HG03457 (cell line): Measurements from ENCODE around the gene OR11A1.

Source experiments
- ATAC-seq: cut with Tn5 transposase; IDR thresholded peaks from one replicate; pipeline ENCODE4 v1.9.1; 2021; ENCODE audit warnings: moderate number of reproducible peaks; ENCODE audit not compliant: unreplicated experiment

Gene OR11A1

DNA sequence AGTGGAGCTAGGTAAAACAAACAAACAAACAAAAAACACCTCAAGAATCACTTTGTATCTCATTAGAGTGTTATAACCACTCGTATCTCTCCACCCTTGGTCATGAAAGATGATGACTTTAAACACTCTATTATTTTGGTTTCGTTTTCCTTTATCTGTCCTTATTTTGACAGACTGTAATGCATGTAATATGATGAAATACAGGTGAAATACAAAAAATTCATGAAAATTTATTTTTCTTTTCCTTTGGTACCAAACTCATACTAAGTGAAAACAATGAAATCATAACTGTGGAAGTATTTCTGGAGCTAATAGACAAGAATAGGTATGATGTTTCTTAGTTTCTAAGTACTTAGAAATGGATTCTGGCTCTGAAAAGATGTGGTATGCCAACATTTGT is 57.3 kb downstream of the OR11A1 start:
- no peak for ATAC-seq

DNA sequence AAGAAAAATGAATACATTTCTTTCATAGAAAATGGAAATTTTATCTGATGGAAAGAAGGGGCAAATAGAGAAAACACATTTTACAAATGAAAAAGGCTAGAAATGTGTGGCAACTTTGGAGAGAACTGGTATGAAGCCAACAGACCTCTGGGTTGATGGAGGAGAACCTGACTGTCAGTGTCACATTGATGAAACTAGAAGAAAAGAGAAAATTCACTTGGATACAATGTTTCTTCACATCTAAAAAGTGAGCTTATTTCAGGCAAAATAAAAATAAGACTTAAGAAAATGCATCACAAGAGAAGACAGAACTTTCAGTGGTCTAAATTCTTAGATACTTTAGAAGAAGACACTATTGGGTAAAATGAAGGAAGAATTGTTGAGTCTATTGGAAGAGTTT is 61.5 kb downstream of the OR11A1 start, which contains the start of gene OR12D2:
TSS of gene OR12D2 (plus strand) at position 301 of the 400 bp plus-strand sequence. CDS start 1,069 bp downstream, outside the sequence.
- ATAC-seq, result no peak

DNA sequence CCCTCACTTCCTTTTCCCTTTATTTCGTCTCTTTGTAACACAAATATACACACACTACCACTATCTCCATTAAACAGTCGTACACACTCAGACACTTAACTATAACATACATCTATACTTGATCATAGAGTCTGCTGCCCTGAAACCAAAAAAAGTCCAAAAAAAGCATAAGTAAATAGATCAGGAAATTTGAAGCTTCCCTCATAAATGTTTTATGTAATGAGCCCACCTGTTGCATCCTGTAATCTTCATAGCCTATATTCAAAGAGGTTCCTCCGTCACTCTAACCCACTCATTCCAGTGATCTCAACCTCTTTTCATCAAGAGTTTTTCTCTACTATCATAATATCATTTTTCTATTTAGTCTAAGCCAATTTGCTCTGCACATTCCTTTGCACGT is 68.3 kb downstream of the OR11A1 start:
- no peak for ATAC-seq

DNA sequence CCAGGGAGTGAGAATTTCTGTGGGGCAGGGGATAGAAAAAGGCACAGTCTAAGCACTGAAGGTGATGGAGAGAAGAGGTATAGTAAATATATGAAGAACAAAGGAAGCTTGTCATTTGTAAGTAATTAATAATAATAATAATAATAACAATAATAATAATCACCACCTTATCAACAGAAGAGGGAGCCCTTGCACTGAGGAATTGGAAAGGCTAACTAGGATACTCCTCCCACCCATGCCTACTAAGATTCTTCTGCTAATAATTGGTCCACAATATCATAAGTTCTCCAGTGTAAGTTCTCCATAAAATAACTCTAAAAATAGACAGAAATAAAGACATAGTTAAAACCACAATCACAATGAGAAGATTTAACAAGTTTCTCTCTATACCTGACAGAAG is 80.9 kb downstream of the OR11A1 start:
- ATAC-seq, result no peak
